CD4-positive, alpha-beta T cell treated with Interferon gamma for 1 hour (primary cell): ENCODE measurements around the gene IL15RA.
"Not testable (repeated sequence)": the region's sequence is repeated elsewhere in the genome, so short reads cannot be mapped to it uniquely, and the experiment has no call there.

Experiments used
- DNase-seq: peaks from one replicate; pipeline ENCODE4 v3.0.0-alpha.2; 2020

IL15RA gene

GRCh38 chr10:6005856-6006395 is 28.6 kb upstream of the IL15RA start:
- DNase-seq: no peak

- DNase-seq: not testable (repeated sequence)
Observed at GRCh38 chr10:6005161-6005804, 27.9 kb upstream of the IL15RA start.

GRCh38 chr10:6002809-6003510 is 25.6 kb upstream of the IL15RA start:
- DNase-seq: no peak

- DNase-seq: no peak
Observed at GRCh38 chr10:5999440-6000165, 22.3 kb upstream of the IL15RA start.

GRCh38 chr10:5996696-5997095 is 19.4 kb upstream of the IL15RA start:
- no peak for DNase-seq

GRCh38 chr10:5992398-5992797 is 15.1 kb upstream of the IL15RA start:
- no peak for DNase-seq

- no peak for DNase-seq
Observed at GRCh38 chr10:5991708-5992107, 14.4 kb upstream of the IL15RA start.

- no peak for DNase-seq
Observed at GRCh38 chr10:5989756-5990155, 12.4 kb upstream of the IL15RA start.

- DNase-seq: no peak
Observed at GRCh38 chr10:5988336-5988920, 11.1 kb upstream of the IL15RA start.

GRCh38 chr10:5987747-5988146 is 10.4 kb upstream of the IL15RA start:
- DNase-seq: no peak

- no peak for DNase-seq
Observed at GRCh38 chr10:5985029-5985428, 7.7 kb upstream of the IL15RA start.

- no peak for DNase-seq
Observed at GRCh38 chr10:5983774-5984173, 6.4 kb upstream of the IL15RA start.

- DNase-seq: no peak
Observed at GRCh38 chr10:5981529-5981928, 4.2 kb upstream of the IL15RA start.

- no peak for DNase-seq
Observed at GRCh38 chr10:5978230-5978489, 817 bp upstream of the IL15RA start.

GRCh38 chr10:5976512-5977470 is 552 bp downstream of the IL15RA start:
- no peak for DNase-seq

GRCh38 chr10:5975641-5976473 is 1.5 kb downstream of the IL15RA start:
- peak; percentile 72 for DNase-seq

- no peak for DNase-seq
Observed at GRCh38 chr10:5973069-5973468, 4.3 kb downstream of the IL15RA start.

- no peak for DNase-seq
Observed at GRCh38 chr10:5971886-5972285, 5.5 kb downstream of the IL15RA start.

GRCh38 chr10:5971315-5971832 is 6.0 kb downstream of the IL15RA start:
- no peak for DNase-seq

- DNase-seq: no peak
Observed at GRCh38 chr10:5970527-5970926, 6.8 kb downstream of the IL15RA start.

GRCh38 chr10:5970066-5970465 is 7.3 kb downstream of the IL15RA start:
- DNase-seq: no peak
